C4-2B (cell line): ENCODE data around the gene PIH1D1.
"Not testable (repeated sequence)": the region's sequence is repeated elsewhere in the genome, so short reads cannot be mapped to it uniquely, and the experiment has no call there.

Experiments used
- H3K27ac ChIP-seq: fragments of 450-650 bp; 2 replicates; pipeline ENCODE4 v1.5.1; 2017
- ZFX ChIP-seq: fragments of 450-650 bp; IDR thresholded peaks from 2 replicates; pipeline ENCODE4 v1.6.1; 2017
- TF ChIP-seq, protein P1 (sequence below): fragments of 450-650 bp; conservative IDR thresholded peaks from 2 replicates; pipeline ENCODE4 v1.5.1; 2017; ENCODE audit warnings: mild to moderate bottlenecking

The PIH1D1 gene

GRCh38 chr19:49469828-49470614, 18.4 kb upstream of the PIH1D1 start:
- no peak for TF ChIP-seq ZFX
- TF ChIP-seq, protein P1, sequence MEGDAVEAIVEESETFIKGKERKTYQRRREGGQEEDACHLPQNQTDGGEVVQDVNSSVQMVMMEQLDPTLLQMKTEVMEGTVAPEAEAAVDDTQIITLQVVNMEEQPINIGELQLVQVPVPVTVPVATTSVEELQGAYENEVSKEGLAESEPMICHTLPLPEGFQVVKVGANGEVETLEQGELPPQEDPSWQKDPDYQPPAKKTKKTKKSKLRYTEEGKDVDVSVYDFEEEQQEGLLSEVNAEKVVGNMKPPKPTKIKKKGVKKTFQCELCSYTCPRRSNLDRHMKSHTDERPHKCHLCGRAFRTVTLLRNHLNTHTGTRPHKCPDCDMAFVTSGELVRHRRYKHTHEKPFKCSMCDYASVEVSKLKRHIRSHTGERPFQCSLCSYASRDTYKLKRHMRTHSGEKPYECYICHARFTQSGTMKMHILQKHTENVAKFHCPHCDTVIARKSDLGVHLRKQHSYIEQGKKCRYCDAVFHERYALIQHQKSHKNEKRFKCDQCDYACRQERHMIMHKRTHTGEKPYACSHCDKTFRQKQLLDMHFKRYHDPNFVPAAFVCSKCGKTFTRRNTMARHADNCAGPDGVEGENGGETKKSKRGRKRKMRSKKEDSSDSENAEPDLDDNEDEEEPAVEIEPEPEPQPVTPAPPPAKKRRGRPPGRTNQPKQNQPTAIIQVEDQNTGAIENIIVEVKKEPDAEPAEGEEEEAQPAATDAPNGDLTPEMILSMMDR = no peak
- H3K27ac ChIP-seq = no peak overlapping the region

- H3K27ac ChIP-seq = peak overlapping the region; percentile 16; the same call in 1 of the 2 replicates
Measured at GRCh38 chr19:49468746-49469447, 17.3 kb upstream of the PIH1D1 start.

DNA sequence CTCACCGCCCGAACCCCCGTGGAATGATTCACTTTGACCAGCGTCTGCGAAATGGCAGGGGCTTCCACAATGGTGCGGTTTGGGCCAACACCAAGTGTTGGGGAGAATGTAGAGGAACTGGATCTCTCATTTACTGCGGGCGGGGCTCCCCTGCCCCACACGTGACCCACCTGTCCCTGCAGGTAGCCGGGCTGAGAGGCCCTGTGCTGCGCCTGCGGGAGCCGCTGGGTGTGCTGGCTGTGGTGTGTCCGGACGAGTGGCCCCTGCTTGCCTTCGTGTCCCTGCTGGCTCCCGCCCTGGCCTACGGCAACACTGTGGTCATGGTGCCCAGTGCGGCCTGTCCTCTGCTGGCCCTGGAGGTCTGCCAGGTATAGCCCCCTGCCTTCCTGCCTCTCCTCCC, 16.6 kb upstream of the PIH1D1 start:
- no peak for TF ChIP-seq ZFX
- TF ChIP-seq, protein P1 = no peak
- H3K27ac ChIP-seq = peak overlapping the region; percentile 16; the same call in 1 of the 2 replicates

More at GRCh38 chr19:49468746-49469447, 17.3 kb upstream of the PIH1D1 start:
- no peak for TF ChIP-seq ZFX
- TF ChIP-seq, protein P1 = no peak

DNA sequence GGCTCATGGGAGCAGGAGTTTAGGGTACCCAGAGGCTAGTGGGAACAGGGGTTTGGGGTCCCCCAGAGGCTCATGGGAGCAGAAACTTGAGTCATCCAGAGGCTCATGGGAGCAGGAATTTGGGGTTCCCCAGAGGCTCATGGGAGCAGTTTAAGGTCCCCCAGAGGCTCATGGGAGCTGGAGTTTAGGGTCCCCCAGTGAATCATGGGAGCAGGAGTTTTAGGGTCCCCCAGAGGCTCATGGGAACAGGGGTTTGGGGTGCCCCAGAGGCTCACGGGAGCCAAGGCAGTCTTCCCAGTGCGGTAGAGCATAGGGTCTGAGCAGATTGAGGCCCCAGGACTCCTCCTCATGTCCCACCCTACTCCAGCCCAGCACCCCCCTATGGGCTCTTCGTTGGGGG, 13.8 kb upstream of the PIH1D1 start:
- TF ChIP-seq, protein P1 = no peak
- no peak for TF ChIP-seq ZFX
- H3K27ac ChIP-seq = no peak overlapping the region

GRCh38 chr19:49463960-49464740, 12.5 kb upstream of the PIH1D1 start:
- no peak for TF ChIP-seq ZFX
- TF ChIP-seq, protein P1 = no peak

DNA sequence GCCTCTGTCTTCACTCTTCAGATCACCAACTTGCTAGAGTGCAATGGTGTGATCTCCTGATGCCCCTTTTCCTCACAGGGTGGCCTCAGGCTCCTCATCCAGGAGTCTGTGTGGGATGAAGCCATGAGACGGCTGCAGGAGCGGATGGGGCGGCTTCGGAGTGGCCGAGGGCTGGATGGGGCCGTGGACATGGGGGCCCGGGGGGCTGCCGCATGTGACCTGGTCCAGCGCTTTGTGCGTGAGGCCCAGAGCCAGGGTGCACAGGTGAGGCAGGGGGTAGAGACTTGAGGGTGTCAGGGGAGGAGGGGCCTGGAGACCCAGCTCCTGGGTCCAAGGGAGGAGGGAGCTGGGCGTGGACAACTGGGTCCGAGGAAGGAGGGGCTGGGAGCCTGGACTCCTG, 10.9 kb upstream of the PIH1D1 start:
- H3K27ac ChIP-seq = no peak overlapping the region
- no peak for TF ChIP-seq ZFX
- TF ChIP-seq, protein P1 = no peak

More at GRCh38 chr19:49463960-49464740, 12.5 kb upstream of the PIH1D1 start:
- H3K27ac ChIP-seq = no peak overlapping the region

GRCh38 chr19:49461656-49462055, 10.0 kb upstream of the PIH1D1 start:
- TF ChIP-seq, protein P1 = no peak
- no peak for TF ChIP-seq ZFX
- no peak overlapping the region for H3K27ac ChIP-seq

DNA sequence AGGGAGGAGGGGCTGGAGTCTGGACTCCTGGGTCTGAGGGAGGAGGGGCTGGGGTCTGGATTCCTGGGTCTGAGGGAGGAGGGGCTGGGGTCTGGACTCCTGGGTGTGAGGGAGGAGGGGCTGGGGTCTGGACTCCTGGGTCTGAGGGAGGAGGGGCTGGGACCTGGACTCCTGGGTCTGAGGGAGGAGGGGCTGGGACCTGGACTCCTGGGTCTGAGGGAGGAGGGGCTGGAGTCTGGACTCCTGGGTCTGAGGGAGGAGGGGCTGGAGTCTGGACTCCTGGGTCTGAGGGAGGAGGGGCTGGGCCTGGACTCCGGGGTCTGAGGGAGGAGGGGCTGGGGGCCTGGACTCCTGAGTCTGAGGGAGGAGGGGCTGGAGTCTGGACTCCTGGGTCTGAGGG, 9.5 kb upstream of the PIH1D1 start:
- H3K27ac ChIP-seq = not testable (repeated sequence)
